Astrocyte (in vitro differentiated cells and primary cell): Measurements from ENCODE around the gene TMEM237.

ENCODE experiments used
- CTCF ChIP-seq: IDR thresholded peaks from 2 replicates; pipeline ENCODE4 v1.5.1; 2011; ENCODE audit warnings: low read depth, mild to moderate bottlenecking, inconsistent platforms, low read length, moderate library complexity; ENCODE audit not compliant: insufficient read depth
- EZH2 ChIP-seq: IDR thresholded peaks from 2 replicates; pipeline ENCODE4 v1.6.1; 2012; ENCODE audit warnings: mild to moderate bottlenecking, low read length, inconsistent platforms; ENCODE audit not compliant: insufficient read depth

DNA sequence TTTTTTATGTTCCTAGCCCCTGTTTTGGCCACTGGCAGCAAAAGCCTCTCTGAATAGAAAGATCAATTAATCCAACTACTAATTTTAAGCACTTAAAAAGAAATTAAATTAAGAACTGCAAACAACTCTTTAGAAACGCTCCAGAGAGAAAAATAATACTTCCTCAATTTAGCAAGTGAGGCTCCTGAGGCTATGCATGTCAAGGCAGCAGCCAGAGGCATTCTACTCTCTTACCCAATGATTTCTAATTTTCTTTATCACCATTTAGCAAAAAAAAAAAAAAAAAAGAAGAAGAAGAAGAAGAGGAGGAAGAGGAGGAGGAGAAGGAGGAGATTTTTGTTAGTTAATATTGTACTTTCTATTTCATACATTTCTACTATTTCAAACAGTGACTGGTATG lies 68.5 kb downstream of the TMEM237 start:
- TF ChIP-seq CTCF (no peak), EZH2 (no peak)
